Gastroesophageal sphincter (tissue), 4 donors: ENCODE data around the gene PLBD2. TPM values are rescaled to one million over a fixed set of nuclear protein-coding genes. Genes with fewer than 3 reads are reported as not detected.

Source experiments
- ATAC-seq: fragments of 150-250 bp; one replicate; pipeline ENCODE4 v1.9.1; 2016; ENCODE audit warnings: mild to moderate bottlenecking, moderate library complexity
- H3K27ac ChIP-seq, 4 donors: fragments of 200-600 bp; sonication (generic) in 3 of 4; 1 replicate in 3 of 4; 2 replicates in 1 of 4; pipeline ENCODE4 v1.5.1; 2016 to 2019
- H3K27me3 ChIP-seq: fragments of 200-600 bp; sonication (generic); one replicate; pipeline ENCODE4 v1.5.1; 2019
- H3K36me3 ChIP-seq, 2 donors: fragments of 200-600 bp; sonication (generic); one replicate each; pipeline ENCODE4 v1.5.1; 2019; ENCODE audit warnings: control low read depth in 1 of 2
- H3K4me1 ChIP-seq, 3 donors: fragments of 200-600 bp; sonication (generic); 1 replicate in 2 of 3; 2 replicates in 1 of 3; pipeline ENCODE4 v1.5.1; 2016 to 2019; ENCODE audit warnings: control low read depth in 2 of 3
- H3K4me3 ChIP-seq, 2 donors: fragments of 200-600 bp; sonication (generic); one replicate each; pipeline ENCODE4 v1.5.1; 2019; ENCODE audit warnings: mild to moderate bottlenecking in 1 of 2, moderate library complexity in 1 of 2
- H3K9me3 ChIP-seq, 3 donors: fragments of 200-600 bp; sonication (generic); one replicate each; pipeline ENCODE4 v1.5.1; 2017 to 2019; ENCODE audit warnings: control low read depth in 2 of 3
- EP300 ChIP-seq: sonication (generic); formaldehyde crosslinking; IDR thresholded peaks from one replicate; pipeline ENCODE4 v1.6.1; 2017; ENCODE audit warnings: antibody characterized with exemption, mild to moderate bottlenecking
- POLR2A ChIP-seq, 2 donors: fragments of 450-650 bp; IDR thresholded peaks; one replicate each; pipeline ENCODE4 v1.6.1; 2017; ENCODE audit warnings: antibody characterized with exemption in 2 of 2, mild to moderate bottlenecking in 2 of 2, moderate library complexity in 1 of 2
- POLR2AphosphoS5 ChIP-seq: sonication (generic); formaldehyde crosslinking; IDR thresholded peaks from one replicate; pipeline ENCODE4 v1.6.1; 2017; ENCODE audit warnings: antibody characterized with exemption
- WGBS, 2 donors: methylation state at CpG; one replicate each; pipeline ENCODE4 v1.1.5; 2018; ENCODE audit warnings: low coverage in 1 of 2; 5-methylcytosine and 5-hydroxymethylcytosine counted together
- total RNA-seq, 4 donors: library from RNA; depleted of rRNA; stranded (reverse); fragments of >200 nt; gene quantifications; one replicate each; pipeline ENCODE4 v1.1.0, GENCODE V29; 2016
- TF ChIP-seq, protein P1 (sequence below), 4 experiments: fragments of 200-600 bp in 2 of 4; fragments of 450-650 bp in 2 of 4; sonication (generic) in 1 of 4; IDR thresholded peaks; one replicate each; pipeline ENCODE4 v1.5.1; 2017 to 2019; ENCODE audit warnings: antibody characterized with exemption in 4 of 4, mild to moderate bottlenecking in 2 of 4, moderate library complexity in 2 of 4

PLBD2 gene
- total RNA-seq, 4 donors from 2014 or later = 23.1 to 54.4 (median 31.3) TPM

DNA sequence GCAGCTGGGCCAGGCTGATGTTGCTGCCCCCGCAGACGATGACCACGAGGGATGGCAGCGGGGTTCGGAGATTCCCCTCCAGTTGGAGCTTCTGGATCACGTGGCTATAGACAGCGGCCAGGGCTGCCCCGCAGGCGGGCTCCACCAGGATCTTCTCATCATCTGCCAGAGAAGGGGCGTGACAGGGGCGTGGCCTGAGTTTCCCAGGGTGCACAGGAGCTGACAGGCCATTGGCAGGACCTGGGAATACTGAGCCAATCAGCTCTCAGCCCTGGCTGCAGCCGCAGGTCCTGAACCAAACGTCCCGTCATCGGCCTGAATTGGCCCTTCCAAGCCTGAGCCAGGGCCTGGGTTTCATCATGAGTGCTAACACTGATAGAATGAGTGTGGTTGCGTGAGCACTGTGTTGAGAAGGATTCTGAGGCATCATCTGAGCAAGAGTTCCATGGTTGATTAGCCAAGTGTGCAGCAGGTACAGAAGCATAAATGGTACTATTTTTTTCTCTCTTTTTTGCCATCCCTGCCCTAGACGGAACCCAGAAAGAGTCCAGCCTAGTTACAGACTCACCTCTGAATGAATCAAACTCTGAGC is 34.7 kb downstream of the PLBD2 start:
- Histone ChIP-seq H3K9me3 (no peaks in the 10 kb centered on the region), H3K4me3 (no peak overlapping the region), H3K36me3 (peaks cover 0 to 41% of the 10 kb centered on the region in 2 donors), H3K27me3 (peaks cover 12% of the 10 kb centered on the region), H3K27ac (no peak overlapping the region), H3K4me1 (no peaks in the 10 kb centered on the region)
- WGBS, 2 donors = 67 to 71% methylated on average over 3 to 6 of the region's 17 CpGs
- no peak for TF ChIP-seq EP300
- ATAC-seq = no peak

GRCh38 chr12:113393749-113394148 is 35.4 kb downstream of the PLBD2 start:
- 90% methylated on average over 2 of the region's 5 CpGs; no CpG with 5 or more reads in 1 of the 2 donors for WGBS, 2 donors
- Histone ChIP-seq H3K4me1 (no peaks in the 10 kb centered on the region), H3K27ac (no peak overlapping the region), H3K4me3 (no peak overlapping the region), H3K9me3 (no peaks in the 10 kb centered on the region), H3K27me3 (peaks cover 19% of the 10 kb centered on the region), H3K36me3 (peaks cover 0 to 34% of the 10 kb centered on the region in 2 donors)
- TF ChIP-seq POLR2A (IDR thresholded peaks at IDR 0.05) (no peak), EP300 (no peak), POLR2AphosphoS5 (no peak)
- TF ChIP-seq, protein P1, sequence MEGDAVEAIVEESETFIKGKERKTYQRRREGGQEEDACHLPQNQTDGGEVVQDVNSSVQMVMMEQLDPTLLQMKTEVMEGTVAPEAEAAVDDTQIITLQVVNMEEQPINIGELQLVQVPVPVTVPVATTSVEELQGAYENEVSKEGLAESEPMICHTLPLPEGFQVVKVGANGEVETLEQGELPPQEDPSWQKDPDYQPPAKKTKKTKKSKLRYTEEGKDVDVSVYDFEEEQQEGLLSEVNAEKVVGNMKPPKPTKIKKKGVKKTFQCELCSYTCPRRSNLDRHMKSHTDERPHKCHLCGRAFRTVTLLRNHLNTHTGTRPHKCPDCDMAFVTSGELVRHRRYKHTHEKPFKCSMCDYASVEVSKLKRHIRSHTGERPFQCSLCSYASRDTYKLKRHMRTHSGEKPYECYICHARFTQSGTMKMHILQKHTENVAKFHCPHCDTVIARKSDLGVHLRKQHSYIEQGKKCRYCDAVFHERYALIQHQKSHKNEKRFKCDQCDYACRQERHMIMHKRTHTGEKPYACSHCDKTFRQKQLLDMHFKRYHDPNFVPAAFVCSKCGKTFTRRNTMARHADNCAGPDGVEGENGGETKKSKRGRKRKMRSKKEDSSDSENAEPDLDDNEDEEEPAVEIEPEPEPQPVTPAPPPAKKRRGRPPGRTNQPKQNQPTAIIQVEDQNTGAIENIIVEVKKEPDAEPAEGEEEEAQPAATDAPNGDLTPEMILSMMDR (IDR thresholded peaks at IDR 0.05) = no peak
- ATAC-seq = no peak

DNA sequence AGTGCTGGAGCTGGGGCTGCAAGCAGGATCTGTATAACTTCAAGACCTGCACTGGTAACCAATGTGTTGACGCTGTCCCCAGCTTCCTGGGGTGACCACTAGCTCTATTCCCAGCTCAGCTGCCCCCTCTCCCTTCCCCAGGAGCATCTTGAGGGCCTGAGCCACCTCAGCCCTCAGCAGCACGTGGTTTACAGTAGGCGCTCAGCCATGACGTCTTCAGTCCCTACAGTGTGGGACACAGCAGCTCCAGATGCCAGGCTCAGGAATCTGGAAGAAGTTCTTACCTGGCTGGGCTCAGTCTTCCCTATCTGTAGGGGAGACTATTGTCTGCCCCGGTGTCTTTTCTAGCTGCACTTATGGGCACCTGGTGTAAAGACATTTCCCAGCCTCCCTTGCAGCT is 36.7 kb downstream of the PLBD2 start:
- Histone ChIP-seq H3K9me3 (no peaks in the 10 kb centered on the region), H3K27ac (no peak overlapping the region), H3K4me1 (no peaks in the 10 kb centered on the region), H3K27me3 (peaks cover 32% of the 10 kb centered on the region), H3K4me3 (no peak overlapping the region), H3K36me3 (peaks cover 0 to 21% of the 10 kb centered on the region in 2 donors)
- ATAC-seq = no peak
- 74 to 100% methylated on average over 1 to 4 of the region's 5 CpGs for WGBS, 2 donors
- TF ChIP-seq EP300 = no peak
- no peak for TF ChIP-seq POLR2A (IDR thresholded peaks at IDR 0.05)
- TF ChIP-seq, protein P1 (IDR thresholded peaks at IDR 0.05) = no peak
- TF ChIP-seq POLR2AphosphoS5 = no peak

DNA sequence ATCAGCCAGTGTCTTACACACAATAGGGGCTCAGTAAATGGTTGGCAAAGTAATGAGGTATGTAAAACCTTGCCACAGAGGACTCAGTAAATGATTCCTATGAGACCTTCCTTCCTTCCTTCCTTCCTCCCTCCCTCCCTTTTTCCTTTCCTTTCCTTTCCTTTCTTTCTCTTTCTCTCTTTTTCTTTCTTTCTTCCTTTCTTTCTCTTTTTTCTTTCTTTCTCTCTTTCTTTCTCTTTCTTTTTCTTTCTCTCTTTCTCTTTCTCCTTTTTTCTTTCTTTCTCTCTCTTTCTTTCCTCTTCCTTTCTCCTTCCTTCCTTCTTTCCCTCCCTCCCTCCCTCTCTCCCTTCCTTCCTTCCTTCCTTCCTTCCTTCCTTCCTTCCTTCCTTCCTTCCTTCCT is 37.8 kb downstream of the PLBD2 start:
- Histone ChIP-seq H3K36me3 (peaks cover 0 to 10% of the 10 kb centered on the region in 2 donors), H3K4me3 (no peak overlapping the region), H3K27me3 (peaks cover 41% of the 10 kb centered on the region), H3K4me1 (no peaks in the 10 kb centered on the region), H3K9me3 (no peaks in the 10 kb centered on the region), H3K27ac (no peak overlapping the region)
- no peak for ATAC-seq
- TF ChIP-seq POLR2AphosphoS5 (no peak), POLR2A (IDR thresholded peaks at IDR 0.05) (no peak), EP300 (no peak)
- TF ChIP-seq, protein P1 (IDR thresholded peaks at IDR 0.05) = no peak

- Histone ChIP-seq H3K27ac (no peak overlapping the region), H3K27me3 (peaks cover 49% of the 10 kb centered on the region), H3K4me1 (no peaks in the 10 kb centered on the region), H3K9me3 (no peaks in the 10 kb centered on the region), H3K36me3 (peaks cover 0 to 2% of the 10 kb centered on the region in 2 donors), H3K4me3 (no peak overlapping the region)
- no peak for TF ChIP-seq EP300
- TF ChIP-seq POLR2A (IDR thresholded peaks at IDR 0.05) = no peak
- no peak for TF ChIP-seq POLR2AphosphoS5
- TF ChIP-seq, protein P1 (IDR thresholded peaks at IDR 0.05) = no peak
- no CpG with 5 or more reads among the region's 16 CpGs for WGBS, 2 donors
- ATAC-seq = no peak
These were observed 38.6 kb downstream of the PLBD2 start for GRCh38 chr12:113396828-113397496.
